HPDE6-E6E7 (cell line): Measurements from ENCODE around the gene CEPT1.

Source experiments
- DNase-seq: peaks from one replicate; pipeline ENCODE4 v3.0.0; 2011; ENCODE audit warnings: missing footprints; ENCODE audit errors: extremely low spot score

Gene CEPT1

DNA sequence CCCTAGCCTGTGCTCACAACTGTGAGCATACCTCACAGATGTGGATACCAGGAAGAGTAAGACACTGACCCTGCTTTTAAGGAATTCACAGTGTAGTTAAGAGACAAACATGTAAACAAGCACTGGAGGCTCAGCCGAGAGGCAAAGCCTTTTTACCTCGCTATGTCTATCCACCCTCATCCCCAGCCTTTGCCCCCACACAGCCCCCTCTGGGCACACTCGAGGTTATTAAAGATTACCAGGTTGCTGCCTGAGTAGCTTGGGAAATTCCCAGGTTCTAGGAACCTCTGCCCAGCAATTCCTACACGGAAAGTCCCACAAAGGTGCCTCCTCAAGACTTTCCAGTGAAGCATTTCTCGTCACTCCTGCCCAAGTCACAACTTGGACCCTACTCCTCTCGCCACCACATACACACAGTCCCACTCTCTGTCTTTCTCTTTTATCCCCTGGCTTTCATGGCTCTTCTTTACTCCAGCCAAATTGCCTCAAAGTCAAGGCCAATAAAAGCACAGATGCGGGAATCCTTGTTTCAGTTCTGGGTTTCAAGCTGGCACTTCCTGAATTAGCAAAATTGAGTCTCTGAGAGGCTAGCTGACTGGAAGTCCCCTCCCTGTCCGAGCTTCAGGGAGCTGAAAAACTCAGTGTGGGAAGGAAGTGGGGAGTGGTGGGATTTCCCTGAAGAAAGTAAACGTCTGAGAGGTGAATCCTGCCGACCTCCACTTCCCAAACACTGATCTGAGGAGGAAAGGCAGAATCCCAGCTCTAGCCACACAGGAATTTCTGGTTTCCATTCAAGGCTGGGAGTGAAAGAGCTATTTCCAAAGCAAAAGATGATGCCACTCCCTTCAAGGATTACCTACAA, 52.9 kb downstream of the CEPT1 start:
- DNase-seq, result no peak

DNA sequence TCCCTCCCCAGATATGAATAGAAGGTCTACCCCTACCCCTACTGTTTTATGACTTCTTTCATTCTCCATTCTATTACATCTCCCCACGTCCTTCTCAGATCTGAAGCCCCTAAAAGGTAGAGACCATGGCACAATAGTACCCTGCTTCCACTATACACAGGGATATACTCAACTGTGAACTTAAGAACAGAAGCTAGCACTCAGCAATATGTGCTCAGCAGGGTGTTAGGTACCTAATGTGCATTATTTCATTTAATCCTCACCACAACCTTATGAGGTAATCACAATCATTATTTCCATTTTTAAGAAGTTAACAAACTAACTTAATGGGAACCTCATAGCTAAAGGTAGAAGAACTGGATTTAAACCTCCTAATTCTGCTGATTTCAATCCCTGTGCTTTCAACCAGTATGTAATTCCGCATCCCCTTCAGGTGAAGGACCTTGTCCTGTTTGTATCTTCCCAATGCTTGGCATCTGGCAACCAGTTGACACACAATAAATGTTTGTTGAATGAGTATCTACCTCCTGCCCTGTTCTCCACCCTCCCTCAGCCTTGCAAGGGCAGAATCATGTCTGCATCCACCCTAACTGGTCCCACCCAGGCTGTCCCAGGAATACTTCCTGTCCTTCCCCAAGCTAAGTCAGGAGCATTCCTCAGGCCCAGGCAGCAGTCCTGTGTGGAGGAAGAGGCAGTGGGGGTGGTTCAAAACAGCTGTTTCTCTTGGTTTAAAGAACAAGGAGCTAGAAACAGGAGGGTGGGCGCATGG, 53.9 kb downstream of the CEPT1 start:
- DNase-seq, result no peak

DNA sequence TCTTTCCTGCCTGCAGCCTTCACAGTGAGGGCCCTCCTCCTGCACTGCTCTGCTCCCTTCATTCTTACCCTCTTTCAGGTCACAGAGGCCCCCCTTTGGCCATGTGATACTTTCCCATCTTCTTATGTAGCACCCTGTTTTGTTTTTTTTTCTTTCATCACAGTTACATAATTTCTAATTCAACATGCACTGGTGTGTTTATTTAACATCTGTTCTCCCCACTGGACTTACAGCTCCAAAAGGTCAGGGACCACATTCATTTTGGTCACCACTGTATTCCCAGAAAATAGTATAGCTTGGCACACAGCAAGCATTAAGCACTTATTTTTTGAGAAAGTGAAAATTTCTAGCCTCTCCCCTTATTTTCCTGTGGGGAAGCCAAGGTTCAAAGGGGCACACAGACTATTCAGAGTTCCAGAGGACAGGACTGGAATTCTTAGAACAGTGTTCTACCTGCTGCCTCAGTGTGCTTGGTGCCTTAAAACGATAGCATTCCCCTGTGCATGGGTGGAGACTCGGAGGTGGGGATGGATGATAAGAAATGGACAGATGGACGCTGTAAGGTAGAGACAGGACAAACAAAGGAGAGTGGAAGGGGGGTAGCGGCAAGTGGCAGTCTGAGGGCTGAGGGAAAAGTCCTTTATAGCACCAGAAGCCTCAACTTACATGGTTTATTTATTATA, 55.1 kb downstream of the CEPT1 start:
- DNase-seq, result no peak

DNA sequence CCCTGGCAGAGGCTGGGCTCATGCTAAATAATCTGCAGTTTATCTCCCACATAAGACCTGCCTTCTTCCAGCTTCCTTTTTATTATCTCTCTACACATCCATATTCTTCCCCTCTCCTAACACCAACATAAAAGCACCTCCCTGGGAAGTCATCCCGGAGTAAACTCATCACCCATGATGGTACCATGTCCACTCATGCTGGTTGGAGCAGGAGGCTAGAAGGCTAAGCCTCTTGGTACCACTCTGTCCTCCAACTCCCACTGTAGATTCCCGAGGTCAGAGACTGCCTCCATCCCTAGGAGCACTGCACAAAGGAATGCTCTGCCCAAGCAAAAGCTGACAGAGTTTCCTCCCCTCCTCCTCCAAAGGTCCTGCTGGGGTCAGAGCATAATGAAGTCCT, 56.2 kb downstream of the CEPT1 start:
- DNase-seq, result no peak

DNA sequence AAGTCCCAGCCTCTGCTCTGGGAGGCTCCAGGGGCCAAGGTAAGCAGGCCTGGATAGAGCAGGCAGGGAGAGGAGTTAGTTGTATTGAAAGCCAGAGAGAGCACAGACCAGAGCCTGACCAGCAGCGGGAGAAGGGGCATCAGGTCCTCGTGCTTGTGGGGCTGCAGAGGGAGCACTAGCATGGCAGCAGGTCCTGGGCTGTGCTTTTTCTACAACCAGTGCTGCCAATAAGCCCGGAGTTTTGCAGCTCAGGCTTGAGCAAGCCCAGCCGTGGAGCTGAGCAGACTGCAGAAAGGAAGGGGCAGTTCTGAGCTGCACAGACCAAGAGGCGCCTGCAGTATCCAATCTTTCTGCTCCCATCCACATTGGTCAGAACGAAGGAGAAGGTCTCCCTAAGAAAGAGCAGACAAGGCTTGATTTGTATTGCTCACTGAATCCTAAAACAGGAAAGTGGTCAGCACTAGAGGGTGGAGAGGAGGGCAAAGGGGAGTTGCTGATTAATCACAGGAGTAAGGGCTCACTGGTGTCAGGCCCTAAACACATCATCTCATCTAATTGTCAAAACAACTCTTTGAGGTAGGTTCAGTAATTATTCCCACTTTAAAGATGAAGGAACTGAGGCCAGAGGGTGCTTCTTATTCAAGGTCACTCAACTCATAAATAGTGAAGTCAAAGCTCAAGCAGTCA, 57.7 kb downstream of the CEPT1 start:
- no peak for DNase-seq

DNA sequence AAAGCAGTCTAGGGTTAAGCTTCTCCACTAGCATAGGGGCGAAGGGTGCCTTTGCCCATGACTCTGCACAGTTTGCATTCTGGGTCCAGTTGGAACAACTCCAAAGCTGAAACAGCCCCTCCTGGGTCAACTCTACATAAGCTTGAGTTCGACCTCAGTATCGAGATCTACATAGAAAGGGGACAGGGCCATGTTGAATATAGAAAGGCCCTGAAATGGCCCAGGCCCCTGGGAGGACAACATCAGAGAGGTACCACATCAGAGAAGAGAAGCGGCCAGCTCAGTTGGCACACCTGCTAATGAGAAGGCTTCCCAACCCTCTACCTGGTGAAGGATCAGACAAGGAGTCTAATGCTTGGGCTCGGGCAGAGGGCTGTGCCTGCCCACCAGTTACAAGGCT, 58.8 kb downstream of the CEPT1 start:
- DNase-seq, result no peak

DNA sequence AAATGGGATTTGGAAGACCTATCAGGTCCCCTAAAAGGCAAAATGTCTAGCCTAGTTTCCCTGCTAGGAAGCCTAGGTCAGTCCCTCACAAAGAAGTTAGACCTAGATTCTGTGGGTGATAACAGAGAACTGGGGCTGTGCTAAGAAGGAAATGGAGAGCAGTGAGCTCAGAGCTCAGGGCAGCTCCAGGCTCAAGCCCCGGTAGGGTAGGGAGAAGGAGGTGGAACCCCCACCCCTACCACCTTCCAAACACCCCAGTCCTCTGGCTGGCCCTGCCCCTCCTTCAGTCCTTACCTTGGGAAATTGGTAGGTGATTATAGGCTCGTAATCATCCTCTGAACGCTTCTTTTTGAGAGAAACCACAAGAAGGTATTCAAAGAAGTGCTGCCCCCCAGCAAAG, 59.3 kb downstream of the CEPT1 start:
- DNase-seq, result no peak

DNA sequence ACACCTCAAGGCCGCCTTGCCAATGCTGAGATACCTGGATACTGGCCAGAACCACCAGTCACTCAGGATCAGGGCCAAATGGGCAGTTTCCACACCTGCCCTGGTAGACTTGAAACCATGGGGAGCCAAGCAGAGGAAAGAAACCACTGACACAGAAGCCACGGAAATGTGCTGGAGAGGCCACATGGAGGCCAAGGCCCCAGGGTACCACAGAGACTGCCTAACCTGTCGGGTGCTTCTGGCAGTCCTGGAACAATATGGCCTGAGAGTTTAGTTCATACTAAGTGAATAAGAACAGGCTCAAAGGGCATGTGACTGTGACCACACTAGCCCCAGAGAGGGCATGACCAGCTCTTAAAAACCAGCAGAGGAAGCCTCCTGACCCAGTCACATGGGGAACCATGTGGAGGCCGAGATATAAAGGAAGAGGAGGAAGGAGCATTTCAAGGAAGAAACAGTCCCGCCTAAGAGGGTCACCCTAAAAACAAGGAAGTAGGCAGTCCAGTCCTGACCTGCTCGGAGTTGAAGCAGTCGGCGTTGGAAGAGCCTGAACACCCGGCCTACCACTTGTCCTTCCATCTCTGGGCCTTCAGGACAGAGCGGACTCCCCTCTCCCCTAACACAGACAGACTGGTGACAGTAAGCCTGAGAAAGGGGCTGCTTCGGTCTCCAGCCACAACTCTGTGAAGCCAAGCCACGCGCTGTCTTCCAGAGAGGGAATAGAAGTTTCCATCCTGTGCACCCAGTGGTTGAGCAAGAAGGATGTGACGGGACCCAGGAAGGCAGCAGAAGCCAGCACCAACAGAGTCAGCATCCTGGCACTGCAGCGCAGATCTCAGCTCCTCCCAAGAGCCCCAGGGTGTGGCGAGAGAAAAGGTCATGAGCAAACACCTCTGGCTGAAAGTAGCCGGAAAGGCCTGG, 60.1 kb downstream of the CEPT1 start, which contains the start of gene DENND2D:
Gene DENND2D (minus strand): TSS at position 766 of the 921 bp plus-strand sequence. CDS start 187 bp downstream, at position 579.
- DNase-seq, result no peak

DNA sequence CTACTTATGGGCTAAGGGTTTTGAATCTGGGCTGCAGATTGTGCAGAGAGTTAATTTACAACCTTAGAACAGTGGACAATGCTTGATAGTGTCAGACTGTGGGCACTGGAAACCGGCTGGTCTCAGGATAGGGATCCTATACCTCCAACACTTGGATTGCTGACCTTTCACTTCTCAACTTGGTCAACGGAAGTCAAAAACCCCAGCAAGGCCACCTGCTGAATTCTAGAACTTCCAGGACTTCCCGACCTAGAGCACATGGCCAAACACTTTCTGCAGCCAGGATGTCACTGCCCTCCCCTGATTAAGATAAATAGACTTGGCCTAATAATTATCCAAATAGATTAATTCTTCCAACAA, 60.8 kb downstream of the CEPT1 start:
- no peak for DNase-seq

DNA sequence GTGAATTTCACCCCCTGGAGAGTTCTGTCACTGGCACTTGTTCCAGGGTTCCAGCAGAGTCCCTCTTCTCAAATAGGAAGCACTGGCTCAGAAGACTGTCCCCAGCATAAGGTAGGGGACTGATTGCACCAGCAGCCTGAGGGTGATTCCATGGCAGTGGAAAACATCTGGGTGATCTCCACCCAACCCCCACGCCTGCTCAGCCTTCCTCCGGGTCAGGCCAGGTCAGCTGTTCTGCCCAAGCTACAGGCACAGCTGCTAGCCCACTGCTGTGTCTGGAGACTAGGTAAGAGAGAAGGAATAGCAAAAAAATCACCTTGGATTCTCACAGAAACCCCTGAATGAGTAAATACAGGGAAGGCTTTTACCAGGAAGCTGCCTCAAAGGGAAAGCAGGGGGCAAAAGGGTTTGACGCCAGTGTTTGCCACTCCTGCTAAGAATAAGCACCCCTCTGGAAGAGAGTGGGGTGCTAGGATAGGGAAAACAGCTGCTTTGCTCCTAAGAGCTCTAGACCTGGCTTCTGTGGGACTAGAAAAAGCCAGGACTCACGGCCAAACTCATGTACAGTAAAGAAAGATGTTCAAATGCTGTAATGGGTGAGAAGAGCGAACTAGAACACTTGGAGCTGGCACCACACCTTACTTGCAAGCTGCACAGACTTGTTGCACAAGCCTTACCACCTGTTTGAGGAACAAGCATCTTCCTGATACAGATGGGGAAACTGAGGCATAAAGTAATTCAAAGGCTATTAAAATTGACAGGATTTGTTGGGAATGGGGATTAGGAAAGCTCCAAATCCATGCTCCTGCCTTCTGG, 61.5 kb downstream of the CEPT1 start:
- no peak for DNase-seq

DNA sequence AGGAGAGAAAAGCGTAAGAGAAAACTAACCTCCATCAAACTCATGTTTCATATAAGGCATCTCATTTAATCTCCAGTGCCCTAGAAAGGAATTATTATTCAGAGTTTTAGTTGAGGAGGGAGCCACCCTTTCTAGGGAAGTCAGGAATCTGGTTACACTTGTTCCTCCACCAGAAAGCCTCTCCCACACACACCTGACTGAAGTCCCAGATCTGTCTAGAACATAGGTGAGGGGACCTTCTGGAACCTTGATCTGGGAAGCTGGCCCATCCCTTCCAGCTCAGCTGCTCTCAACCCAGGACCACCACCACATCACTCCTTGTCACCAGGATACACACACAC, 62.3 kb downstream of the CEPT1 start:
- DNase-seq, result peak; percentile 63

DNA sequence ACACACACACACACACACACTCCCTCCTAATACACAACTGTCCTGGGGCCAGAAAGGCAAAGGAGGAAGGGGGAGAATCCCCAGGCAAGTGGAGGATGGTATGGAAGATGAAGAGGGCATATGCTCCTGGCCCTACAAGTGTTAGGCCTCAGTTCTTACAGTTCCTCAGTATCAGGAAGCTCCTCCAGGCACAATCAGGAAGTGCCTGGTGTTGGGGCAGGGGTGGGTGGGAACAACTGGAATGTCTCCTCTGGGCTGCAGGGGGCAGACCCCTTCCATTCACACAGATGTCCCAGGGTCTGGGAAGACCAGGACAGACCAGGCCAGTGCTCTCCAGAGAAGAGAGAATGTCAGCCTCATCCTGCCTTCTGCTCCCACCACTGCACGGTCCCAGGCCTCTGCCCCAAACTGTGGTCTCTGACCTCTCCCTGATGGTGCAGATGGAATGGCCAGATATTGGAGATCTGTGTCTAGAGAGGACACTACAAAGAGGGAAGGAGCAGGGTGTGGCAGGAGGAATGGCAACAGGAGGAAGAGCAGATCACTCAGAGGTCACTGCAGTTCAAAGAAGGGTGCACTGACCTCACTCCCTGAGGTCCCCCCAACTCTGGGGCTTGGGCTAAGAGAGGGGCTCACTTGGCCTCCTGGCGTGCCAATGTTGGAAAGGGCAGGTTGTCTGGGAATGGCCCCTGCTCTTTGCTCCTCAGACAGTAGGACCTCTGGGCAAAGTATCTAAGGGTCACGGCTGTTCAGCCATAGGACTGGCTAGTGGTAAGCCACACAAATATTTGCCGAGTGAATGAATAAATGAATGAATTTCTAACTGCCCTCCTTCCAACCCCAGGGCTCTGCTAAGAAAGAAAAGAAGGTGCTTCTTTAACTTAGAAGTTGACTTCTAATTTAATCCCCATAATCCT, 62.9 kb downstream of the CEPT1 start:
- DNase-seq, result no peak

DNA sequence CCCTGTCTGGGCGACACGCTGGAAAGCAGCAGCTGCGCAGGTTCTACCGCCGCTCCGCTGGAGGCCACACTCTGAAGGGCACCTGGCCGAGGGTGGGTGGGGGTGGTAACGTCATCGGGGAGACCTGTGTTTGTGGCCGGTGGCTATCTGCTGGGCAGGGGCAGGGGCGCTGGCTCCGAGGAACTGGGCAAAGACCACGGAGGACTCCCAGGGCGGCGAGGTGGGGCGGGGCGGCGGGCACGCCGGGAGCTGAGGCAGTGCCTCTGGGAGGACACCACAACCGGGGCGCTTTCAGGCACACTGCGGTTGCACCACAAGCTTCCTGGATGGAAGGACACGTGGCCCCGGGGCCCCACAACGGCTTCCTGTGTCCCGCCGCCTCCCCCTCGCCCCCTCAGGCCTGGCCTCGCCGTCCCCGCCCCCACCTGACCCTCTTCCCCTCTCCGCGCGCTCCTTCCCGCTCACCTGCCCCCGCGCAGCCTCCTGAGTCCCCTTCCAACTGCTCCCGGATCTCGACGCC, 63.7 kb downstream of the CEPT1 start:
- DNase-seq, result peak; percentile 73

DNA sequence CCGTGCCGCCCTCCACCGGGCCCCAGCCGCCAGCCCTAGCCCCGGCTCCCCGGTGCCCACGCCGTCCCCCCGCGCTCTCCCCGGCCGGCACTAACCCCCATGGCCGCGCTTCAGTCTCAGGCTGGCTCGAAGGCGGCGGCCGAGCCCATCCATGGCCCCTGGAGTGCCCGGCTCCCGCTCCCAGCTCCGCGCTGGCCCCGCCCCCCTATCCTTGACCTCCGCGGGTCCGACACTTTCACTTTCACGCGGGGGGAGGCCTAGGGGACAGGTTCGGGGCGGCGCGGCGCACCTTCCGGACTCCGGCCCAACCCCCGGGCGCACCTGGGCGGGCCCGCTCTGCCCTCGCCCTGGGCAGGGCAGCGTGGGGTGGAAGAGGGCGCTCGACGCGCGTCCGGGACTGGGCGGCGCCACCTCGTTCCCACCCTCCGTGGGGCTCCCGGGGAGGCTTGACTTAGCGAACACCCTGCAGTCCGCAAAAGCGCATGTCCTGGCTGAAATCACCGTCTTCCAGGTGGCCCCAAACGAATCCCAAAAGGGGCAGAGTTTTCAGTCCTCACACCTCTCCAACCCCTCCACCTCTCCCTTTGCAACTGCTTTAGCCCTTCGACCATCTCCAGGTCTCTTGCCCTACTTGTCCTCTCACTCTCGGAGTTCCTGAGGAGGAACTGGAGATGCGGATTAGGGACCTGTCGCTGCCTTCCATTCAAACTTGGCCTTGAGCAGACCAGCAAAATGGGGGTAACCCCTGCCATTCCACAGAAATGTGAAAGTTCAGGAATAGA, 64.4 kb downstream of the CEPT1 start:
- DNase-seq, result peak; percentile 43

DNA sequence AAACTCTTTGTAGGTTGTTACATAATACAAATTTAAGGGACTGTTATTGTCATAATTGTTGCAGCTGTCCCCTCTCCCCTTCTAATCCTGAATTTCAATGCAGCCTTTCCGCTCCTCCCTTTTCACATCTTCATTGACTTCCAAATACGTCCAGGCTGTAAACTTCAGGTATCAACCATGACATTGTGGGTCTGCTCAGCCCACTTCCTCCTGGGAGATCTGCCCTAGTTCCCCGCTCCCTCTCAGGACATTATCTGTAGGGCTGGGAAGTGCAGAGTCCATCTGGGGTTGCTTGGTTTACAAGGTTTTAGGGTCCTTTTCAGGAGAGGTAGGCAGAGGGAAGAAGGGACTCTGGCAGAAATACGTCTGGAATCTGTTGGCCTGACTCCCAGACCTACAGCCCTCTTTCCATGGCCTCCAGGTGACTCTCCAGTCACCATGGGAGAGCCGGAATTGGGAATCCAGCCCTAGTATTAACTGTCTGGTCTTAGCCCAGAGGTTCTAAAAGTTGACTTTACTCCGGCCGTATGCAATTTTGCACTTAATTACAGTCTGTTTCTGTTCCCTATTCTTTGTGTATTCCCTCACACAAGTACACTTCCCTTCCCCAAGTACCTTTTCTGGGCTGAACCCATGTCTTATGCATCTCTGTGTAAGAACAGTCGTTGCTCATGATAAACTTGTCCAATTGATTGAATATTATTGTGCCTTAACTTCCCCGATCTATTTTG, 65.1 kb downstream of the CEPT1 start:
- no peak for DNase-seq

DNA sequence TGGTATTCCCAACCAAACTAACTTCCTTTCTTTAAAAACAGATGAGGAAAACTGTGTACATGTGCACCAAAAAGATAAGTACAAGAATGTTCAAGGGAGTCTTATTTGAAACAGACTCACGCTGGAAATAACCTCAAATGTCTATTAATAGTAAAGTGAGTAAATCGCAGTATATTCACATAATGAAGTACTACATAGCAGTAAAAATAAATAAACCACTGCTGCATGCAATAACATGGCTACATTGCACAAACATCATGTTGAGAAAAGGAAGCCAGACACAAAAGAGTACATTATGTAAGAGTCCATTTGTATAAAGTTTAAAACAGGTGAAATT, 65.7 kb downstream of the CEPT1 start:
- DNase-seq, result no peak

DNA sequence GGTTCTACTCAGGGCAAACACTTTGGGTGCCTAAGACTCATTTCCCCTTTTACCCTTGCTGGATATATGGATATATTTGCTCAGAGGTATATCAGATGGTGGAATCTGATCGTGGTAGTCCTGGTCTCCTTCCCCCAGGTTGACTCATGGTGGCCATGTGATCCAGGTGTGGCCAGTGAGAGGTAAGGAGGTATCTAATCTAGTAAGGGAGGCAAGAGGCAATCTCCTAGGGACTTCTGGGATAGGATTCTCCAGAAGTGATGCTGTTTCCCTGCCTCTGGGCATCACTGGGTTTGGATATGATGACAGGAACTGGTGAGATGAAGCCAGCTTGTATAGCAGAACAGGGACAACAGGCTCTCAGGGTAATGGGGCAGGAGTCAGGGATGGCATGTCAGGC, 68.9 kb downstream of the CEPT1 start:
- DNase-seq, result no peak
